HepG2 (cell line): ENCODE data around the gene OVCA2.

Source experiments
- CEBPB ChIP-seq: IDR thresholded peaks from 2 replicates; pipeline ENCODE4 v1.6.1; 2011; ENCODE audit warnings: low read depth, low read length, improper control_type of control experiment, borderline replicate concordance
- CENPBD1 ChIP-seq: sonication (generic); formaldehyde crosslinking; IDR thresholded peaks from 2 replicates; pipeline ENCODE4 v1.8.0; 2022; ENCODE audit warnings: missing genetic modification reagents, low read depth, mild to moderate bottlenecking, borderline replicate concordance
- CTCF ChIP-seq: sonication (generic); formaldehyde crosslinking; IDR thresholded peaks from 2 replicates; pipeline ENCODE4 v1.5.0; 2020; ENCODE audit warnings: mild to moderate bottlenecking, missing genetic modification reagents, moderate library complexity
- SNAPC5 ChIP-seq: sonication (generic); formaldehyde crosslinking; IDR thresholded peaks from 2 replicates; pipeline ENCODE4 v1.8.1; 2023; ENCODE audit warnings: mild to moderate bottlenecking, missing genetic modification reagents, borderline replicate concordance
- SPEN ChIP-seq: sonication (generic); formaldehyde crosslinking; IDR thresholded peaks from 2 replicates; pipeline ENCODE4 v1.5.1; 2020; ENCODE audit warnings: low read depth, mild to moderate bottlenecking, missing genetic modification reagents
- TARDBP ChIP-seq: sonication (generic); formaldehyde crosslinking; IDR thresholded peaks from 2 replicates; pipeline ENCODE4 v1.8.0; 2022; ENCODE audit warnings: mild to moderate bottlenecking, missing genetic modification reagents
- ZFX ChIP-seq: sonication (generic); formaldehyde crosslinking; IDR thresholded peaks from 2 replicates; pipeline ENCODE4 v1.4.0; 2020; ENCODE audit warnings: mild to moderate bottlenecking, low read depth, missing genetic modification reagents, moderate library complexity
- ZNF563 ChIP-seq: sonication (generic); formaldehyde crosslinking; IDR thresholded peaks from 2 replicates; pipeline ENCODE4 v1.8.0; 2022; ENCODE audit warnings: mild to moderate bottlenecking, moderate library complexity, missing genetic modification reagents

- TF ChIP-seq CTCF (no peak), CEBPB (no peak), SPEN (CRISPR knock-in tag) (no peak), SNAPC5 (CRISPR knock-in tag) (no peak), CENPBD1 (CRISPR knock-in tag) (no peak), ZNF563 (CRISPR knock-in tag) (no peak), TARDBP (no peak), ZFX (CRISPR knock-in tag) (no peak)
These were observed 15.4 kb downstream of the OVCA2 start for GRCh38 chr17:2057175-2057759.
